Measurements from ENCODE around the gene SAMD4A.

DNA sequence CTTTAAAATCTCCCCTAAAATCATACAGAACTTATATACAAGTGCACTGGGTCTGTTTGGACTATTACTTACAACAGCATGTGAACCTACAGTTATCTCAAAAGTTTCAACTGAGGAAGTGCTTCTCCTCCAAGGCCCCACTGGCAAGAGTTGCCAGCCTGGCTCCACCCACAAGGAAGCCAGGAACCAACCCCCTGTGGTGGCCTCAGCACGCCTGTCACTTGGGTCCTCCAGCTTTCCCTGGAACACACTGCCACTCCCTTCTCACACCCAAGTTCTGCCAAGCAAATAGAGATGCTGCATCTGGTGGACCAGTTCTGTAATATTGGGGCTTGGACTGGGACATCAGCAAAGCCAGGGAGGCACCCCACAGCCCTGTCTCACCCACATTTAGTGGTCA lies 220.3 kb downstream of the SAMD4A start:
- TF ChIP-seq CTCF (conservative IDR thresholded peaks at IDR 0.05 in 1 of 2, IDR thresholded peaks at IDR 0.05 in 1 of 2; ENCODE audit: extremely low read depth in 1 of 2, insufficient read depth in 1 of 2, low read depth in 1 of 2, low read length in 2 of 2) (no peak), EZH2 (IDR thresholded peaks at IDR 0.05; ENCODE audit: borderline replicate concordance, low read length) (no peak)

Measured in mammary epithelial cell (primary cell).